ENCODE measurements around the gene SEPTIN10. TPM values are rescaled to one million over a fixed set of nuclear protein-coding genes. Genes with fewer than 3 reads are reported as not detected.

Gene SEPTIN10
- total RNA-seq, 1 donor from 2014 or later = 69.2 TPM

- Mint-ChIP-seq H3K27ac (no peak overlapping the region), H3K9me3 (no peaks in the 10 kb centered on the region), H3K4me3 (peak overlapping the region; percentile 90), H3K36me3 (peaks cover 3% of the 10 kb centered on the region), H3K27me3 (ENCODE audit: low read depth) (no peaks in the 10 kb centered on the region), H3K4me1 (peaks cover 60% of the 10 kb centered on the region)
- no peak for TF ChIP-seq CTCF (IDR thresholded peaks at IDR 0.05; ENCODE audit: unreplicated experiment)
- DNase-seq (ENCODE audit: low spot score in 2 of 2, unreplicated experiment in 2 of 2) = no peak
Measured at GRCh38 chr2:109611467-109612095, 2.2 kb downstream of the SEPTIN10 start.

GRCh38 chr2:109609352-109610024 is 4.3 kb downstream of the SEPTIN10 start:
- Mint-ChIP-seq H3K27me3 (ENCODE audit: low read depth) (no peaks in the 10 kb centered on the region), H3K4me1 (peaks cover 56% of the 10 kb centered on the region), H3K36me3 (peaks cover 3% of the 10 kb centered on the region), H3K4me3 (peak overlapping the region; percentile 57), H3K27ac (peak overlapping the region; percentile 93), H3K9me3 (no peaks in the 10 kb centered on the region)
- DNase-seq (ENCODE audit: low spot score in 2 of 2, unreplicated experiment in 2 of 2) = no peak
- no peak for TF ChIP-seq CTCF (IDR thresholded peaks at IDR 0.05; ENCODE audit: unreplicated experiment)

GRCh38 chr2:109607766-109608165 is 6.0 kb downstream of the SEPTIN10 start:
- H3K27me3 Mint-ChIP-seq (ENCODE audit: low read depth) = no peaks in the 10 kb centered on the region
- DNase-seq (ENCODE audit: low spot score in 2 of 2, unreplicated experiment in 2 of 2) = no peak
- H3K4me1 Mint-ChIP-seq = peaks cover 54% of the 10 kb centered on the region
- H3K27ac Mint-ChIP-seq = peak overlapping the region; percentile 14
- no peak for TF ChIP-seq CTCF (IDR thresholded peaks at IDR 0.05; ENCODE audit: unreplicated experiment)
- H3K36me3 Mint-ChIP-seq = peaks cover 5% of the 10 kb centered on the region
- H3K9me3 Mint-ChIP-seq = no peaks in the 10 kb centered on the region
- no peak overlapping the region for H3K4me3 Mint-ChIP-seq

- peaks cover 62% of the 10 kb centered on the region for H3K4me1 Mint-ChIP-seq
- H3K27me3 Mint-ChIP-seq (ENCODE audit: low read depth) = no peaks in the 10 kb centered on the region
- no peak overlapping the region for H3K4me3 Mint-ChIP-seq
- H3K9me3 Mint-ChIP-seq = no peaks in the 10 kb centered on the region
- no peak overlapping the region for H3K27ac Mint-ChIP-seq
- peaks cover 3% of the 10 kb centered on the region for H3K36me3 Mint-ChIP-seq
- TF ChIP-seq CTCF (IDR thresholded peaks at IDR 0.05; ENCODE audit: unreplicated experiment) = no peak
- DNase-seq (ENCODE audit: low spot score in 2 of 2, unreplicated experiment in 2 of 2) = no peak
Measured at GRCh38 chr2:109604597-109604996, 9.2 kb downstream of the SEPTIN10 start.

- no peak for TF ChIP-seq CTCF (IDR thresholded peaks at IDR 0.05; ENCODE audit: unreplicated experiment)
- H3K27ac Mint-ChIP-seq = no peak overlapping the region
- H3K27me3 Mint-ChIP-seq (ENCODE audit: low read depth) = no peaks in the 10 kb centered on the region
- H3K4me1 Mint-ChIP-seq = peaks cover 47% of the 10 kb centered on the region
- DNase-seq (ENCODE audit: low spot score in 2 of 2, unreplicated experiment in 2 of 2) = no peak
- no peaks in the 10 kb centered on the region for H3K9me3 Mint-ChIP-seq
- H3K36me3 Mint-ChIP-seq = peaks cover 2% of the 10 kb centered on the region
- no peak overlapping the region for H3K4me3 Mint-ChIP-seq
Measured at GRCh38 chr2:109602617-109603188, 11.1 kb downstream of the SEPTIN10 start.

Data from mesothelial cell of epicardium (in vitro differentiated cells).